GM13977 (cell line): ENCODE results near the gene CLTC.

Experiments
- DNase-seq: peaks from one replicate; pipeline ENCODE4 v3.0.0; 2012; ENCODE audit warnings: low spot score
- CTCF ChIP-seq: IDR thresholded peaks from 2 replicates; pipeline ENCODE4 v1.5.1; 2012; ENCODE audit warnings: mild to moderate bottlenecking, control low read depth; ENCODE audit not compliant: insufficient read depth; ENCODE audit errors: extremely low read depth, missing control alignments
- in situ Hi-C: fragments of 300-500 bp; cut with MboI; formaldehyde crosslinking; loops from one replicate; pipeline ENCODE4 v1.12.0; 2022; ENCODE audit warnings: low sequenced_read_pairs, low pct_unique_long_range_greater_than_20kb, mixed read lengths, inconsistent platforms; ENCODE audit not compliant: unreplicated experiment

CLTC gene

GRCh38 chr17:59632398-59632797, 12.7 kb downstream of the CLTC start:
- in situ Hi-C loops = no loop called here
- no peak for DNase-seq
- no peak for TF ChIP-seq CTCF

- DNase-seq = no peak
- in situ Hi-C loops = no loop called here
- TF ChIP-seq CTCF = no peak
Measured at GRCh38 chr17:59633658-59634359, 14.1 kb downstream of the CLTC start.

GRCh38 chr17:59634632-59635541, 15.2 kb downstream of the CLTC start:
- in situ Hi-C loops = no loop called here
- TF ChIP-seq CTCF = no peak
- no peak for DNase-seq

GRCh38 chr17:59637611-59638310, 18.1 kb downstream of the CLTC start:
- DNase-seq = no peak
- no peak for TF ChIP-seq CTCF

GRCh38 chr17:59638553-59638952, 18.9 kb downstream of the CLTC start:
- TF ChIP-seq CTCF = no peak
- in situ Hi-C loops = no loop called here
- DNase-seq = no peak

More at GRCh38 chr17:59637611-59638310, 18.1 kb downstream of the CLTC start:
- in situ Hi-C loops = no loop called here

GRCh38 chr17:59641799-59642484, 22.2 kb downstream of the CLTC start:
- peak; percentile 41 for DNase-seq
- TF ChIP-seq CTCF = no peak
- in situ Hi-C loops = no loop called here
